GM18505 (cell line): Measurements from ENCODE around the gene USP7.

Source experiments
- ATAC-seq: cut with Tn5 transposase; IDR thresholded peaks from one replicate; pipeline ENCODE4 v1.9.1; 2021; ENCODE audit not compliant: unreplicated experiment
- POLR2A ChIP-seq: IDR thresholded peaks from 4 replicates; pipeline ENCODE4 v1.6.1; 2011; ENCODE audit warnings: borderline replicate concordance; ENCODE audit not compliant: insufficient read depth, insufficient read length; ENCODE audit errors: extremely low read depth

Gene USP7

GRCh38 chr16:8861563-8862308 is 102.0 kb downstream of the USP7 start:
- TF ChIP-seq POLR2A, result no peak
- no peak for ATAC-seq

- ATAC-seq, result no peak
- TF ChIP-seq POLR2A, result no peak
Measured at GRCh38 chr16:8859913-8860881, 103.5 kb downstream of the USP7 start.

- no peak for TF ChIP-seq POLR2A
- no peak for ATAC-seq
Measured at GRCh38 chr16:8858994-8859912, 104.5 kb downstream of the USP7 start.

- TF ChIP-seq POLR2A, result no peak
- no peak for ATAC-seq
Measured at GRCh38 chr16:8855972-8856371, 107.7 kb downstream of the USP7 start.

- TF ChIP-seq POLR2A, result no peak
Measured at GRCh38 chr16:8855051-8855786, 108.5 kb downstream of the USP7 start.

GRCh38 chr16:8854298-8854948 is 109.3 kb downstream of the USP7 start:
- TF ChIP-seq POLR2A, result no peak
- no peak for ATAC-seq

More at GRCh38 chr16:8855051-8855786, 108.5 kb downstream of the USP7 start:
- ATAC-seq, result no peak

GRCh38 chr16:8853611-8854010 is 110.1 kb downstream of the USP7 start:
- no peak for ATAC-seq
- TF ChIP-seq POLR2A, result no peak

GRCh38 chr16:8853150-8853549 is 110.6 kb downstream of the USP7 start:
- no peak for TF ChIP-seq POLR2A
- ATAC-seq, result no peak

GRCh38 chr16:8852534-8852933 is 111.2 kb downstream of the USP7 start:
- no peak for ATAC-seq
- no peak for TF ChIP-seq POLR2A

GRCh38 chr16:8851761-8852403 is 111.8 kb downstream of the USP7 start:
- no peak for TF ChIP-seq POLR2A
- ATAC-seq, result no peak

- no peak for ATAC-seq
- TF ChIP-seq POLR2A, result no peak
Measured at GRCh38 chr16:8850279-8850885, 113.3 kb downstream of the USP7 start.

GRCh38 chr16:8849411-8850011 is 114.2 kb downstream of the USP7 start:
- no peak for ATAC-seq

More at GRCh38 chr16:8849411-8850011, 114.2 kb downstream of the USP7 start:
- TF ChIP-seq POLR2A, result no peak
